Measurements from ENCODE around the gene ST7L.
"Not testable (repeated sequence)": the region's sequence is repeated elsewhere in the genome, so short reads cannot be mapped to it uniquely, and the experiment has no call there.

DNA sequence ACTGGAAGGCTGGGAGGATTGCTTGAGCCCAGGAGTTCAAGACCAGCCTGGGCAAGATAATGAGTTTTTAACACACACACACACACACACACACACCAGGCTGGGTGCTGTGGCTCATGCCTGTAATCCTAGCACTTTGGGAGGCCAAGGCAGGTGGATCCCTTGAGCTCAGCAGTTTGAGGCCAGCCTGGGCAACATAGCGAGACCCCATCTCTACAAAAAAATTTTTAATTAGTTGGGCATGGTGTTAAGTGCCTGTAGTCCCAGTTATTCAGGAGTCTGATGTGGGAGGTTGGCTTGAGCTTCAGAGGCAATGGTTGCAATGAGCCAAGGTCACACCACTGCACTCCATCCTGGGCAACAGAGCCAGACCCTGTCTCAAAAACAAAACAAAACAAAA is 132.9 kb downstream of the ST7L start:
- TF ChIP-seq CTCF, POLR2A (IDR thresholded peaks at IDR 0.05): not testable (repeated sequence)
